Liver (tissue), 3 donors: ENCODE data around the gene RAD54L2.
"Not testable (repeated sequence)": the region's sequence is repeated elsewhere in the genome, so short reads cannot be mapped to it uniquely, and the experiment has no call there.

ENCODE experiments used
- CTCF ChIP-seq: fragments of 150-350 bp; IDR thresholded peaks from 2 replicates; pipeline ENCODE4 v1.5.1; 2017; ENCODE audit warnings: improper control_type of control experiment, low read depth, low read length; ENCODE audit not compliant: missing input control
- EGR1 ChIP-seq, 2 donors: IDR thresholded peaks; 2 replicates each; pipeline ENCODE4 v1.6.1; 2016 to 2018; ENCODE audit warnings: antibody characterized with exemption in 2 of 2, low read depth in 2 of 2
- GABPA ChIP-seq, 2 donors: IDR thresholded peaks in 1 of 2; conservative IDR thresholded peaks in 1 of 2; 2 replicates each; pipeline ENCODE4 v1.6.1; 2016; ENCODE audit warnings: antibody characterized with exemption in 2 of 2, mild to moderate bottlenecking in 1 of 2, moderate library complexity in 1 of 2
- JUND ChIP-seq, 2 donors: IDR thresholded peaks; 2 replicates each; pipeline ENCODE4 v1.6.1; 2016; ENCODE audit warnings: antibody characterized with exemption in 2 of 2
- RAD21 ChIP-seq, 2 donors: IDR thresholded peaks; 2 replicates each; pipeline ENCODE4 v1.6.1; 2016; ENCODE audit warnings: antibody characterized with exemption in 2 of 2, mild to moderate bottlenecking in 2 of 2
- REST ChIP-seq: IDR thresholded peaks from 2 replicates; pipeline ENCODE4 v1.6.1; 2016; ENCODE audit warnings: antibody characterized with exemption, mild to moderate bottlenecking
- SP1 ChIP-seq: IDR thresholded peaks from 2 replicates; pipeline ENCODE4 v1.6.1; 2018; ENCODE audit warnings: antibody characterized with exemption, mild to moderate bottlenecking
- TAF1 ChIP-seq: conservative IDR thresholded peaks from 2 replicates; pipeline ENCODE4 v1.6.1; 2016; ENCODE audit warnings: antibody characterized with exemption, mild to moderate bottlenecking
- TF ChIP-seq, protein P1 (sequence below): IDR thresholded peaks from 2 replicates; pipeline ENCODE4 v1.6.1; 2016; ENCODE audit warnings: antibody characterized with exemption
- donor health status: healthy.
- donor health status: healthy.

DNA sequence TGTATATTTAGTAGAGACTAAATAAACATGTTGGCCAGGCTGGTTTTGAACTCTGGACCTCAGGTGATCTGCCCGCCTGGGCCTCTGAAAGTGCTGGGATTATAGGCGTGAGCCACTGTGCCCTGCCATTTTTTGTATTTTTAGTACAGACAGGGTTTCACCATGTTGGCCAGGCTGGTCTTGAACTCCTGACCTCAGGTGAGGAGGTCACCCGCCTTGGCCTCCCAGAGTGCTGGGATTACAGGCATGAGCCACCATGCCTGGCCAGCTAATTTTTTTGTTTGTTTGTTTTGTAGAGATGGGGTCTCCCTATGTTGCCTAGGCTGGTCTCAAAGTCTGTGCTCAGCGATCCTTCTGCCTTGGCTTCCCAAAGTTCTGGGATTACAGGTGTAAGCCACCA is 23.9 kb downstream of the RAD54L2 start:
- not testable (repeated sequence) for TF ChIP-seq CTCF; EGR1 (IDR thresholded peaks at IDR 0.05; ENCODE audit: low read depth in 2 of 2); TAF1; GABPA (IDR thresholded peaks at IDR 0.05 in 1 of 2, conservative IDR thresholded peaks at IDR 0.05 in 1 of 2); RAD21 (IDR thresholded peaks at IDR 0.05); REST; JUND (IDR thresholded peaks at IDR 0.05)
- TF ChIP-seq, protein P1, sequence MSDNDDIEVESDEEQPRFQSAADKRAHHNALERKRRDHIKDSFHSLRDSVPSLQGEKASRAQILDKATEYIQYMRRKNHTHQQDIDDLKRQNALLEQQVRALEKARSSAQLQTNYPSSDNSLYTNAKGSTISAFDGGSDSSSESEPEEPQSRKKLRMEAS: not testable (repeated sequence)
- peak; percentile 6 for TF ChIP-seq SP1
